SK-N-SH (cell line): Measurements from ENCODE around the gene BTBD7. TPM values are rescaled to one million over a fixed set of nuclear protein-coding genes. Genes with fewer than 3 reads are reported as not detected.

Source experiments
- CTCF ChIA-PET: fragments of 300-600, 350-600 bp; formaldehyde crosslinking; extraction: SDS; loops from one replicate; lab custom pipeline; 2021; lab: Yijun Ruan, JAX
- POLR2A ChIA-PET: fragments of 350-600 bp; sonication (Branson Sonifier 250); formaldehyde crosslinking; extraction: SDS; loops from one replicate; lab custom pipeline; 2020; ENCODE audit warnings: antibody characterized with exemption, inconsistent platforms; lab: Yijun Ruan, JAX
- DNase-seq: peaks from one replicate; pipeline ENCODE4 v3.0.0; 2012
- H2AFZ ChIP-seq: fragments of 200-600 bp; sonication (generic); 2 replicates; pipeline ENCODE4 v1.8.1; 2016; ENCODE audit warnings: antibody characterized with exemption, mild to moderate bottlenecking, low read depth
- H3F3A ChIP-seq: fragments of 200-600 bp; sonication (generic); replicated peaks from 2 replicates; pipeline ENCODE3; 2016; ENCODE audit warnings: antibody characterized with exemption, mild to moderate bottlenecking; ENCODE audit not compliant: insufficient read depth
- H3K27ac ChIP-seq, 2 experiments: fragments of 200-500 bp in 1 of 2; fragments of 200-600 bp in 1 of 2; sonication (Bioruptor generic) in 1 of 2; sonication (generic), shearing (Covaris generic) in 1 of 2; 2 replicates each; pipeline versions ENCODE4 v1.5.1 to v1.6.1; 2014 to 2016; ENCODE audit warnings: low read depth in 2 of 2, inconsistent platforms in 1 of 2, low read length in 1 of 2, mild to moderate bottlenecking in 1 of 2, mixed read lengths in 1 of 2
- H3K27me3 ChIP-seq: fragments of 200-600 bp; sonication (generic), shearing (Covaris generic); 2 replicates; pipeline ENCODE4 v1.6.1; 2016; ENCODE audit warnings: mixed run types; ENCODE audit not compliant: insufficient read depth
- H3K36me3 ChIP-seq, 2 experiments: fragments of 200-500 bp in 1 of 2; fragments of 200-600 bp in 1 of 2; sonication (Bioruptor generic) in 1 of 2; sonication (generic) in 1 of 2; replicated peaks in 1 of 2; 2 replicates each; pipeline versions ENCODE3 to v1.5.1; 2014 to 2016; ENCODE audit warnings: low read length in 1 of 2, mild to moderate bottlenecking in 1 of 2; ENCODE audit not compliant: insufficient read depth in 2 of 2, control insufficient read depth in 1 of 2
- H3K4me1 ChIP-seq, 2 experiments: fragments of 200-500 bp in 1 of 2; fragments of 200-600 bp in 1 of 2; sonication (Bioruptor generic) in 1 of 2; sonication (generic), shearing (Covaris generic) in 1 of 2; 2 replicates each; pipeline versions ENCODE4 v1.5.1 to v1.6.1; 2014 to 2016; ENCODE audit warnings: low read depth in 1 of 2, low read length in 1 of 2, mixed run types in 1 of 2; ENCODE audit not compliant: insufficient read depth in 2 of 2, control insufficient read depth in 1 of 2
- H3K4me2 ChIP-seq: fragments of 200-600 bp; sonication (generic), shearing (Covaris generic); 2 replicates; pipeline ENCODE4 v1.6.1; 2017; ENCODE audit warnings: mixed run types
- H3K4me3 ChIP-seq, 2 experiments: fragments of 200-500 bp in 1 of 2; fragments of 200-600 bp in 1 of 2; sonication (Bioruptor generic) in 1 of 2; sonication (generic), shearing (Covaris generic) in 1 of 2; 2 replicates each; pipeline versions ENCODE4 v1.5.1 to v1.8.1; 2014 to 2016; ENCODE audit warnings: low read depth in 2 of 2, inconsistent platforms in 1 of 2, low read length in 1 of 2, mild to moderate bottlenecking in 1 of 2, mixed read lengths in 1 of 2, moderate library complexity in 1 of 2
- H3K79me2 ChIP-seq: fragments of 200-600 bp; sonication (generic); 2 replicates; pipeline ENCODE4 v1.8.1; 2017; ENCODE audit warnings: mild to moderate bottlenecking; ENCODE audit not compliant: insufficient read depth
- H3K9ac ChIP-seq: fragments of 200-600 bp; sonication (generic); 2 replicates; pipeline ENCODE4 v1.6.1; 2017; ENCODE audit warnings: mixed run types
- H3K9me2 ChIP-seq: fragments of 200-600 bp; sonication (generic); 2 replicates; pipeline ENCODE4 v1.6.1; 2017; ENCODE audit warnings: mixed run types
- H3K9me3 ChIP-seq: fragments of 200-600 bp; sonication (generic); 2 replicates; pipeline ENCODE4 v1.6.1; 2017; ENCODE audit warnings: mixed run types, mild to moderate bottlenecking, moderate library complexity
- H4K20me1 ChIP-seq: fragments of 200-600 bp; sonication (generic); 2 replicates; pipeline ENCODE4 v1.6.1; 2017; ENCODE audit warnings: mild to moderate bottlenecking, mixed run types; ENCODE audit not compliant: insufficient read depth
- CHD2 ChIP-seq: fragments of 150-350 bp; IDR thresholded peaks from 2 replicates; pipeline ENCODE4 v1.6.1; 2018; ENCODE audit warnings: low read length; ENCODE audit not compliant: partially characterized antibody
- CTCF ChIP-seq: fragments of 200-600 bp; sonication (generic); IDR thresholded peaks from 2 replicates; pipeline ENCODE4 v1.6.1; 2017; ENCODE audit warnings: antibody characterized with exemption, mild to moderate bottlenecking, moderate library complexity
- ELF1 ChIP-seq: IDR thresholded peaks from 2 replicates; pipeline ENCODE4 v1.4.0; 2012
- EP300 ChIP-seq, 2 experiments: IDR thresholded peaks; 2 replicates each; pipeline versions ENCODE4 v1.4.0 to v1.6.1; 2012; ENCODE audit warnings: borderline replicate concordance in 1 of 2, low read depth in 1 of 2, low read length in 1 of 2
- GATA2 ChIP-seq: sonication (generic); formaldehyde crosslinking; IDR thresholded peaks from 2 replicates; pipeline ENCODE4 v1.5.0; 2020; ENCODE audit warnings: mild to moderate bottlenecking, missing genetic modification reagents
- IRF3 ChIP-seq: fragments of 150-350 bp; IDR thresholded peaks from 2 replicates; pipeline ENCODE4 v1.6.1; 2016; ENCODE audit warnings: mild to moderate bottlenecking, low read depth, low read length
- MAX ChIP-seq: IDR thresholded peaks from 2 replicates; pipeline ENCODE4 v1.4.0; 2012; ENCODE audit warnings: low read depth
- NFIC ChIP-seq: IDR thresholded peaks from 2 replicates; pipeline ENCODE4 v1.4.0; 2012; ENCODE audit warnings: borderline replicate concordance
- NRF1 ChIP-seq: IDR thresholded peaks from 2 replicates; pipeline ENCODE4 v1.6.1; 2012; ENCODE audit warnings: low read depth, mild to moderate bottlenecking, low read length
- PBX3 ChIP-seq: IDR thresholded peaks from 2 replicates; pipeline ENCODE4; 2012
- RFX5 ChIP-seq: IDR thresholded peaks from 2 replicates; pipeline ENCODE4 v1.6.1; 2012; ENCODE audit warnings: mild to moderate bottlenecking, improper control_type of control experiment, low read length
- SIN3A ChIP-seq: IDR thresholded peaks from 2 replicates; pipeline ENCODE4 v1.6.1; 2012; ENCODE audit warnings: low read depth, mild to moderate bottlenecking, low read length, moderate library complexity, borderline replicate concordance
- SMC3 ChIP-seq: IDR thresholded peaks from 2 replicates; pipeline ENCODE4 v1.6.1; 2012; ENCODE audit warnings: low read depth, low read length, improper control_type of control experiment
- ZBTB33 ChIP-seq: IDR thresholded peaks from 2 replicates; pipeline ENCODE4 v1.4.0; 2012; ENCODE audit warnings: low read depth, borderline replicate concordance
- WGBS: methylation state at CpG from one replicate; pipeline ENCODE4 v1.1.6; 2017; ENCODE audit warnings: low lambda C conversion rate; 5-methylcytosine and 5-hydroxymethylcytosine counted together
- polyA plus RNA-seq, 3 experiments: library from polyadenylated mRNA; depleted of rRNA; stranded (reverse); fragments of >200 nt; gene quantifications; 2 replicates each; pipeline ENCODE4 v1.2.3, GENCODE V29; 2012

BTBD7 gene
- polyA plus RNA-seq, 1 of the 3 experiments (the other 2 are of a cell fraction): 8.6 TPM

- no peaks in the 10 kb centered on the region for H4K20me1 ChIP-seq
- CTCF ChIA-PET: no interaction called here
- no peak for DNase-seq
- H3F3A ChIP-seq: no peaks in the 10 kb centered on the region
- H3K4me2 ChIP-seq: no peak overlapping the region
- no peak overlapping the region for H3K27ac ChIP-seq
- no peak overlapping the region for H3K4me3 ChIP-seq
- no peak for TF ChIP-seq CHD2
- no peak for TF ChIP-seq ZBTB33
- TF ChIP-seq RFX5: no peak
- no peak for TF ChIP-seq IRF3
- no peak for TF ChIP-seq CTCF
- TF ChIP-seq NFIC: no peak
- TF ChIP-seq GATA2 (CRISPR knock-in tag): no peak
- TF ChIP-seq ELF1: no peak
- POLR2A ChIA-PET: no interaction called here
- H3K9me2 ChIP-seq: no peaks in the 10 kb centered on the region
- no peaks in the 10 kb centered on the region for H3K27me3 ChIP-seq
- no peaks in the 10 kb centered on the region for H3K9me3 ChIP-seq
- no peaks in the 10 kb centered on the region for H3K79me2 ChIP-seq
- H3K9ac ChIP-seq: no peak overlapping the region
- peaks cover 0 to 8% of the 10 kb centered on the region in 2 experiments; a peak in 2 of 4 replicates for H3K4me1 ChIP-seq
- no CpG with 5 or more reads among the region's 7 CpGs for WGBS
- H2AFZ ChIP-seq: no peak overlapping the region
- no peaks in the 10 kb centered on the region for H3K36me3 ChIP-seq
Observed at GRCh38 chr14:93337884-93338283, 5.0 kb upstream of the BTBD7 start.

- H3K4me2 ChIP-seq: no peak overlapping the region
- no peak for DNase-seq
- no peak overlapping the region for H3K4me3 ChIP-seq
- no peaks in the 10 kb centered on the region for H3K9me2 ChIP-seq
- 78% methylated on average over 4 of the region's 4 CpGs for WGBS
- ChIA-PET CTCF (no interaction called here), POLR2A (no interaction called here)
- peaks cover 0 to 8% of the 10 kb centered on the region in 2 experiments; a peak in 2 of 4 replicates for H3K4me1 ChIP-seq
- H3K9me3 ChIP-seq: no peaks in the 10 kb centered on the region
- no peaks in the 10 kb centered on the region for H3K36me3 ChIP-seq
- H3K79me2 ChIP-seq: peaks cover 5% of the 10 kb centered on the region; the same call in 1 of the 2 replicates
- no peaks in the 10 kb centered on the region for H3F3A ChIP-seq
- H3K27ac ChIP-seq: no peak overlapping the region
- no peak overlapping the region for H3K9ac ChIP-seq
- H2AFZ ChIP-seq: no peak overlapping the region
- H4K20me1 ChIP-seq: no peaks in the 10 kb centered on the region
- no peaks in the 10 kb centered on the region for H3K27me3 ChIP-seq
- TF ChIP-seq SIN3A (no peak), NRF1 (no peak), MAX (no peak), CTCF (no peak), ELF1 (no peak), IRF3 (no peak), SMC3 (no peak), EP300 (IDR thresholded peaks at IDR 0.05; ENCODE audit: borderline replicate concordance in 1 of 2, low read depth in 1 of 2, low read length in 1 of 2) (no peak), PBX3 (no peak)
Observed at GRCh38 chr14:93337143-93337753, 4.4 kb upstream of the BTBD7 start.
